Stimulated activated CD8-positive, alpha-beta memory T cell treated with anti-CD3 and anti-CD28 coated beads, Interleukin-4, amount 100 ng/mL, for 4 hours (primary cell): ENCODE measurements around the gene MICALL1.

Experiments used
- DNase-seq, 2 donors: peaks; one replicate each; pipeline ENCODE4 v3.0.0-alpha.2; 2020; ENCODE audit warnings: low read depth in 2 of 2, low spot score in 1 of 2

Gene MICALL1

GRCh38 chr22:37982938-37983859 is 77.1 kb downstream of the MICALL1 start:
- no peak for DNase-seq

DNA sequence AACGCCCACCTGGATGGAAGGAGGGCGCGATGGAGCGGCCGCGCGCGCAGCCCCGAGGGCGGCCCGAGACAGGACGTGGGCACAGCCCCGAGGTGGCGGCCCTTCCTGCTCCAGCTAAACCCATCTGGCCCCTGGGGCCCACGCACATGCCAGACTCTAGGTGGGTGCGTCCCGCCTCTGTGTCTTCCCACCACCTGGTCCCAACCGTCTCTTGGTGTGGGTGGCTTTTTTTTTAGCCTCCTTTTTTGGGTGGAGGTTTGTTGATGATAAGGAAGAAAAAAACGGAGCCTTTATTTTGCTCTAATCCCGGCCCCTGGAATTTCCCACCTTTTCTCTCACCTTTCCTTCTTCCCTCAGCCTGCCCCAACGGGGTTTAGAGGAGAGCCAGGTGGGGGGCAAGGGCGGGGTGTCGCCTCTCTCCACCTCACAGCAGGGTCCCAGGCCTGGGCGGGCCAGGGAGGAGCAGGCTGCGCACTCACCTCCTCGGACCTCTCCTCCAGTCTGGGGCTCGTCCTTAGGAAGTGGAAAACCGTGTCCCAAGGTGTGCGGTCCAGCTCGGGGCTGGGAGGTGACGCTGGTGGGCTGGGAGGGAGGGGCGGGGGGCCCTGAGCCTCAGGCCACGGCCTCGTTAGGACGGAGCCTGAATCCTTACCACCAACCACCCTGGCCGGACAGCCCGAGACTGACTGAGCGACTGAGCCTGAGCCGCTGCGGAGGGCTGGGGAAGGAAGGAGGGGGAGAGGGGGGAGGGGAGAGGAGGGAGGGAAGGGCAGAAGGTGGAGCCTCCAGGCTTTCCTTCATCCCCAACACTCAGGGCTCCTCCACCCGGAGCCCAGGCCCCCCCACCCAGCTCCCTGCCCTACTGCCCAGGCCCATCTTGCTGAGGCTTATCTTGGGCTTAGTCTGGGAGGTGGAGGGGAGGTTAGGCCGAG is 78.0 kb downstream of the MICALL1 start, which contains the start of gene SOX10:
Gene SOX10, minus strand, starts transcription at position 696 of the 932 bp plus-strand sequence. CDS start 771 bp downstream, outside the sequence.
- no peak for DNase-seq

- DNase-seq, result no peak
Measured at GRCh38 chr22:37985050-37985585, 79.0 kb downstream of the MICALL1 start.

GRCh38 chr22:37985751-37986281 is 79.7 kb downstream of the MICALL1 start:
- no peak for DNase-seq

DNA sequence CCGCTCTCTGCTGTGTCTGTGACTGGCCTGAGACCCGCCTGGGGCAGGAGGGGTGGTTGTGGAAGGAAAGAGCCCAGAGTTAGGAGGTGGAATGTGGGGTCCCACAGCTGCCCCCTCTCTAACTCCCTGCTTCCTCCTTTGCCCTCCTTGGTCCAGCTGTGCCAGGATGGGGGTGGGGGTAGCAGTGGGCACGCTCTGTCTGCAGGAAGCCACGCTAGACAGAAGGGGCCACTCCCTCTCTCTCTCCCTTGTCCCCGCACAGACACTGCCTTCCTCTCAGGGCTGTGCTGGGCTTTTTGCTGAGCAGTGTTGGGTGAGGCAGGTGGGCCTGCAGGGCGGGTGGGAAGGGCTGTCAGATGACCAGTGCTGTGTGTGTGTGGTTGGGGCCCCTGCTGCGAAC is 80.3 kb downstream of the MICALL1 start:
- no peak for DNase-seq

DNA sequence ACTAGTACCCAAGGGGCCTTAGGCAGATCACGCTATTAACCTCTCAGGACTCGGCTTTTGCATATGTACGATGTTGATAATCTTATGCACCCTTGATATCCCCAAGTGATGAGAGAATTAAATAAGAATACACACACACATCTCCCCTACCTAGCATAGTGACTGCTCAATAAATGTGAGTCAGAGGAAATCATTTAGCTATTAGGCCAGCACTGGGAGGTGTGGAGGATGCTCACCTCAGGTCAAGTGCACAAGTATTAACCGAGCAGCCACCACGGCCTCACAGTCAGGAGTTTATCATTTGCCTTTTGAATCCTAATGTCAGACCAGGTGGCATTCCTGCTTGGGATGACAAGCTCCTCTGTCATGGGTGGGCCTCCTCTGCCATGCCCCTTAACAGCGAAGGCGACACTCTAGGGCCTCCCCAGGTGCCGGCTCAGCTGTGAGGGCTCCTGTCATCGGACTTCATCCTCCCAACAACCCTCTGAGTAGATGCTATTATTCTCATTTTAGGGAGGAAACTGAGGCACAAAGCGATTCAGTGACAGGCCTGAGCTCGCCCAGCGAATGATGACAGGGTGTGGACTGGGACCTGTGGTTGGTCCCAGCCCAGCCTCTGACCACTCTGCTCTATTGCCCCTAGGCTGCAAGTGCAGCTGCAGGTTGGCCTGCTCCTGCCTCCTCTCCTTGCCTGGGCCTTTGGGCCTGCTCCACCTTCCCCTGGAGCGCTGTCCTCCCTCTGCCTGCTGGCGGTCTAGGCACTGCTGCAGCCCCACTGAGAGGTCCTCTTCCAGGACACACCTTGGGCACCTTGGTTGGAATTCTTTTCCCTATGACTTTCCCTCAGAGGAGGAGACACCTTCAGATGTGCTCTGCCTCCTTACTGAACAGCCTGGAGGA is 83.3 kb downstream of the MICALL1 start:
- no peak for DNase-seq

DNA sequence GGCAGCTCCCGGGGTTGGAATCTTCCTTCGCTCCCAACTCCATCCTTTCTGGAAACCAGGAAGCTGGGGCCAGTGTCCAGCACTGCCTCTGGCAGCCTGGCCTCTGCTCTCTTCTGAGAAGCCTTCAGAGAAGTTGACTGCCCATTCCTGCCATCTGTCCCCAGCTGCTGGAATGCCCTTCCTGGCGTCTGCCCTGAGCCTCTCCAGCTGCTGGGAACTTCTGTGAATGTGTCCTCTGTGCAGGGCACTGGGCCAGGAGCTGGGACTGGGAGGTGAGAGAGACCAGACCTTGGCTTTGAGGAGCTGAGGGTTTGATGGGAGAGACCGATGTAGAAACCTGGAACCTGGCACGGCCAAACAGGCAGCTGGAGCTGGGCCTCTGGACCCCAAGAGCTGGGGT is 84.2 kb downstream of the MICALL1 start:
- DNase-seq, result no peak

- no peak for DNase-seq
Measured at GRCh38 chr22:37990862-37991261, 84.8 kb downstream of the MICALL1 start.

- DNase-seq, result no peak
Measured at GRCh38 chr22:37991731-37992442, 85.8 kb downstream of the MICALL1 start.
